ENCODE measurements around the gene FBXO28. TPM values are rescaled to one million over a fixed set of nuclear protein-coding genes. Genes with fewer than 3 reads are reported as not detected.

FBXO28 gene
- total and polyA plus RNA-seq, 10 of the 15 experiments (the other 5 are each of a cell fraction or from before 2014, with no cell fraction given) = 4.3 to 23.2 (median 18.4) TPM

GRCh38 chr1:224068458-224069072 is 45.3 kb upstream of the FBXO28 start:
- ATAC-seq = no peak
- Histone ChIP-seq H3K4me1 (ENCODE audit: control insufficient read depth, insufficient read depth, low read length) (no peaks in the 10 kb centered on the region), H2AFZ (ENCODE audit: control insufficient read depth, low read depth, low read length) (no peak overlapping the region), H3K4me2 (ENCODE audit: control insufficient read depth, insufficient read depth) (no peak overlapping the region), H3K9ac (ENCODE audit: control insufficient read depth, insufficient read depth, low read length) (no peak overlapping the region), H3K27me3 (replicated peaks in 1 of 2; ENCODE audit: control insufficient read depth in 2 of 2, insufficient read depth in 2 of 2, low read length in 1 of 2) (peaks cover 0 to 4% of the 10 kb centered on the region in 2 experiments; a peak in 2 of 4 replicates), H3K36me3 (ENCODE audit: control insufficient read depth in 2 of 2, insufficient read depth in 2 of 2, low read length in 1 of 2) (no peaks in the 10 kb centered on the region), H3K9me3 (replicated peaks; ENCODE audit: control insufficient read depth, insufficient read depth, low read length) (no peaks in the 10 kb centered on the region), H3K79me2 (ENCODE audit: control insufficient read depth, insufficient read depth, low read length) (no peaks in the 10 kb centered on the region), H3K4me3 (no peak overlapping the region), H4K20me1 (ENCODE audit: control insufficient read depth, insufficient read depth) (no peaks in the 10 kb centered on the region), H3K27ac (ENCODE audit: control insufficient read depth, insufficient read depth) (no peak overlapping the region)
- no TSS peak for BruUV-seq (replicated peaks)
- no peak for DNase-seq (ENCODE audit: low read depth, low spot score)
- 39% methylated on average over 4 of the region's 4 CpGs for WGBS (ENCODE audit: insufficient coverage, insufficient replicate concordance, low lambda C conversion rate, missing lambda C conversion rate)
- in situ Hi-C loops (cut with MboI) = no loop called here
- intact Hi-C loops (cut with micrococcal nuclease; ENCODE audit: unreplicated experiment) = no loop called here
- FAIRE-seq = no peak
- ChIA-PET SMC1A (ENCODE audit: uncharacterized antibody, unreplicated experiment) (interaction anchor here (0.9 kb wide), 1 partner anchor 12 kb away, joined by 3 read pairs; no protein-coding TSS in a partner anchor), RAD21 (ENCODE audit: unreplicated experiment) (no interaction called here), CTCF (interaction anchor here (1.1 to 1.7 kb wide), 2 partner anchors 18 to 306 kb away, joined by 3 to 5 read pairs; no protein-coding TSS in a partner anchor), POLR2A (interaction anchor here (0.5 kb wide), 1 partner anchor 48 kb away, joined by 4 read pairs; no protein-coding TSS in a partner anchor)
- TF ChIP-seq DPF2 (IDR thresholded peaks at IDR 0.05) (no peak), SMAD5 (IDR thresholded peaks at IDR 0.05; ENCODE audit: low read depth) (no peak), USF2 (IDR thresholded peaks at IDR 0.05; ENCODE audit: borderline replicate concordance, low read depth, low read length) (no peak), ATF2 (IDR thresholded peaks at IDR 0.05; ENCODE audit: low read length) (no peak), JUND (IDR thresholded peaks at IDR 0.05; ENCODE audit: low read depth, low read length) (no peak), KLF5 (IDR thresholded peaks at IDR 0.05; ENCODE audit: partially characterized antibody) (no peak)
